Tibial nerve (tissue), 4 donors: ENCODE measurements around the gene TIMELESS. TPM values are rescaled to one million over a fixed set of nuclear protein-coding genes. Genes with fewer than 3 reads are reported as not detected.

Experiments
- DNase-seq, 2 donors: peaks; one replicate each; pipeline ENCODE4 v3.0.0-alpha.2; 2019; ENCODE audit warnings: low spot score in 2 of 2
- H3K27ac ChIP-seq, 4 donors: fragments of 200-600 bp; sonication (generic) in 3 of 4; one replicate each; pipeline ENCODE4 v1.5.1; 2017 to 2019; ENCODE audit warnings: mild to moderate bottlenecking in 1 of 4
- H3K27me3 ChIP-seq, 2 donors: fragments of 200-600 bp; sonication (generic) in 1 of 2; one replicate each; pipeline versions ENCODE4 v1.5.1 to v1.6.0; 2017 to 2019
- H3K36me3 ChIP-seq, 3 donors: fragments of 200-600 bp; sonication (generic); one replicate each; pipeline ENCODE4 v1.5.1; 2018 to 2019
- H3K4me1 ChIP-seq, 4 donors: fragments of 200-600 bp; sonication (generic) in 3 of 4; one replicate each; pipeline ENCODE4 v1.5.1; 2017 to 2019
- H3K4me3 ChIP-seq, 4 donors: fragments of 200-600 bp; sonication (generic) in 3 of 4; one replicate each; pipeline ENCODE4 v1.5.1; 2017 to 2019; ENCODE audit warnings: mild to moderate bottlenecking in 1 of 4, moderate library complexity in 1 of 4
- H3K9me3 ChIP-seq, 4 donors: fragments of 200-600 bp; sonication (generic) in 3 of 4; one replicate each; pipeline ENCODE4 v1.5.1; 2017 to 2019
- CTCF ChIP-seq, 5 experiments: fragments of 200-600 bp in 3 of 5; fragments of 450-650 bp in 2 of 5; sonication (generic) in 3 of 5; IDR thresholded peaks; one replicate each; pipeline ENCODE4 v1.5.1; 2016 to 2019; ENCODE audit warnings: antibody characterized with exemption in 5 of 5, mild to moderate bottlenecking in 3 of 5, moderate library complexity in 2 of 5
- EP300 ChIP-seq, 2 donors: sonication (generic); formaldehyde crosslinking; IDR thresholded peaks; one replicate each; pipeline ENCODE4 v1.6.1; 2017; ENCODE audit warnings: antibody characterized with exemption in 2 of 2, mild to moderate bottlenecking in 1 of 2
- POLR2A ChIP-seq, 2 donors: fragments of 450-650 bp; IDR thresholded peaks; one replicate each; pipeline ENCODE4 v1.6.1; 2017; ENCODE audit warnings: antibody characterized with exemption in 2 of 2, mild to moderate bottlenecking in 2 of 2, moderate library complexity in 2 of 2
- WGBS, 2 donors: methylation state at CpG; one replicate each; pipeline ENCODE4 v1.1.5; 2018; 5-methylcytosine and 5-hydroxymethylcytosine counted together
- total RNA-seq, 4 donors: library from RNA; depleted of rRNA; stranded (reverse); fragments of >200 nt; gene quantifications; one replicate each; pipeline ENCODE4 v1.1.0, GENCODE V29; 2016

Gene TIMELESS
- total RNA-seq, 4 donors from 2014 or later: 3.6 to 5.1 (median 4.2) TPM

GRCh38 chr12:56374726-56375597 is 74.3 kb downstream of the TIMELESS start:
- H3K4me1 ChIP-seq: no peaks in the 10 kb centered on the region
- H3K27me3 ChIP-seq: no peaks in the 10 kb centered on the region
- H3K9me3 ChIP-seq: no peaks in the 10 kb centered on the region
- TF ChIP-seq EP300 (IDR thresholded peaks at IDR 0.05) (no peak), CTCF (IDR thresholded peaks at IDR 0.05) (no peak), POLR2A (IDR thresholded peaks at IDR 0.05) (no peak)
- H3K4me3 ChIP-seq: no peak overlapping the region
- H3K27ac ChIP-seq: no peak overlapping the region
- 77 to 82% methylated on average over 7 of the region's 7 CpGs for WGBS, 2 donors
- no peaks in the 10 kb centered on the region for H3K36me3 ChIP-seq
- DNase-seq: no peak

GRCh38 chr12:56373515-56373914 is 75.7 kb downstream of the TIMELESS start:
- no peaks in the 10 kb centered on the region for H3K4me1 ChIP-seq
- H3K27ac ChIP-seq: no peak overlapping the region
- DNase-seq: no peak
- H3K4me3 ChIP-seq: no peak overlapping the region
- H3K9me3 ChIP-seq: no peaks in the 10 kb centered on the region
- WGBS, 2 donors: 91 to 97% methylated on average over 1 of the region's 1 CpG
- H3K27me3 ChIP-seq: no peaks in the 10 kb centered on the region
- no peaks in the 10 kb centered on the region for H3K36me3 ChIP-seq
- no peak for TF ChIP-seq CTCF (IDR thresholded peaks at IDR 0.05)
- no peak for TF ChIP-seq POLR2A (IDR thresholded peaks at IDR 0.05)
- no peak for TF ChIP-seq EP300 (IDR thresholded peaks at IDR 0.05)

- no peak overlapping the region for H3K27ac ChIP-seq
- TF ChIP-seq CTCF (IDR thresholded peaks at IDR 0.05) (no peak), EP300 (IDR thresholded peaks at IDR 0.05) (no peak), POLR2A (IDR thresholded peaks at IDR 0.05) (no peak)
- H3K36me3 ChIP-seq: no peaks in the 10 kb centered on the region
- no peak overlapping the region for H3K4me3 ChIP-seq
- H3K4me1 ChIP-seq: no peaks in the 10 kb centered on the region
- DNase-seq: no peak
- WGBS, 2 donors: 90 to 91% methylated on average over 3 of the region's 3 CpGs
- no peaks in the 10 kb centered on the region for H3K27me3 ChIP-seq
- no peaks in the 10 kb centered on the region for H3K9me3 ChIP-seq
Observed at GRCh38 chr12:56366948-56367347, 82.3 kb downstream of the TIMELESS start.

Other genes with a start within 250 kb of the TIMELESS start
- 10 to 100 TPM; 50.0 to 81.6 (median 62.0) TPM for gene RNF41, start 227.5 kb downstream of the TIMELESS start, total RNA-seq
- 10 to 100 TPM; 15.1 to 41.7 (median 24.6) TPM for gene NABP2, start 225.1 kb downstream of the TIMELESS start, total RNA-seq
- gene SLC39A5, start 219.4 kb downstream of the TIMELESS start, total RNA-seq: 1 to 10 TPM in 1 of 4 donors, not detected in 3; 1.5 TPM
- gene ANKRD52, start 191.0 kb downstream of the TIMELESS start, total RNA-seq: 10 to 100 TPM; 14.6 to 42.4 (median 23.9) TPM
- 10 to 100 TPM; 14.0 to 26.1 (median 22.8) TPM for gene COQ10A, start 182.5 kb downstream of the TIMELESS start, total RNA-seq
- 100 to 1,000 TPM in 1 of 4 donors, 10 to 100 TPM in 3; 63.7 to 112 (median 84.2) TPM for gene CS, start 149.1 kb downstream of the TIMELESS start, total RNA-seq
- gene CNPY2, start 133.4 kb downstream of the TIMELESS start, total RNA-seq: 100 to 1,000 TPM in 2 of 4 donors, 10 to 100 TPM in 2; 94.9 to 141 (median 109) TPM
- gene PAN2, start 115.4 kb downstream of the TIMELESS start, total RNA-seq: 10 to 100 TPM; 50.1 to 69.8 (median 63.5) TPM
- gene IL23A, start 110.5 kb downstream of the TIMELESS start, total RNA-seq: not detected
- 100 to 1,000 TPM; 163 to 296 (median 239) TPM for gene STAT2, start 89.3 kb downstream of the TIMELESS start, total RNA-seq
- not detected for gene APOF, start 86.6 kb downstream of the TIMELESS start, total RNA-seq
- gene MIP, start 5.2 kb upstream of the TIMELESS start, total RNA-seq: not detected
- 1 to 10 TPM; 2.4 to 3.1 (median 2.8) TPM for gene SPRYD4, start 19.2 kb upstream of the TIMELESS start, total RNA-seq
- 1 to 10 TPM in 3 of 4 donors, not detected in 1; 2.1 to 3.1 (median 2.1) TPM for gene GLS2, start 38.7 kb upstream of the TIMELESS start, total RNA-seq
- gene RBMS2, start 72.4 kb upstream of the TIMELESS start, total RNA-seq: 10 to 100 TPM; 22.8 to 39.0 (median 31.8) TPM
- 100 to 1,000 TPM; 117 to 178 (median 159) TPM for gene BAZ2A, start 180.9 kb upstream of the TIMELESS start, total RNA-seq
- 100 to 1,000 TPM; 293 to 326 (median 296) TPM for gene ATP5F1B, start 196.6 kb upstream of the TIMELESS start, total RNA-seq
- gene PTGES3, start 238.9 kb upstream of the TIMELESS start, total RNA-seq: 10 to 100 TPM; 71.0 to 84.0 (median 77.2) TPM